ENCODE data around the gene PARD3B.

GRCh38 chr2:204862809-204863208 lies 317.5 kb downstream of the PARD3B start:
- TF ChIP-seq CTCF (IDR thresholded peaks at IDR 0.05) (no peak), POLR2A (IDR thresholded peaks at IDR 0.05) (no peak), POLR2AphosphoS5 (IDR thresholded peaks at IDR 0.05; ENCODE audit: insufficient read depth in 1 of 2, low read depth in 1 of 2) (no peak)
